ENCODE measurements around the gene OR6X1.

The OR6X1 gene, protein sequence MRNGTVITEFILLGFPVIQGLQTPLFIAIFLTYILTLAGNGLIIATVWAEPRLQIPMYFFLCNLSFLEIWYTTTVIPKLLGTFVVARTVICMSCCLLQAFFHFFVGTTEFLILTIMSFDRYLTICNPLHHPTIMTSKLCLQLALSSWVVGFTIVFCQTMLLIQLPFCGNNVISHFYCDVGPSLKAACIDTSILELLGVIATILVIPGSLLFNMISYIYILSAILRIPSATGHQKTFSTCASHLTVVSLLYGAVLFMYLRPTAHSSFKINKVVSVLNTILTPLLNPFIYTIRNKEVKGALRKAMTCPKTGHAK

DNA sequence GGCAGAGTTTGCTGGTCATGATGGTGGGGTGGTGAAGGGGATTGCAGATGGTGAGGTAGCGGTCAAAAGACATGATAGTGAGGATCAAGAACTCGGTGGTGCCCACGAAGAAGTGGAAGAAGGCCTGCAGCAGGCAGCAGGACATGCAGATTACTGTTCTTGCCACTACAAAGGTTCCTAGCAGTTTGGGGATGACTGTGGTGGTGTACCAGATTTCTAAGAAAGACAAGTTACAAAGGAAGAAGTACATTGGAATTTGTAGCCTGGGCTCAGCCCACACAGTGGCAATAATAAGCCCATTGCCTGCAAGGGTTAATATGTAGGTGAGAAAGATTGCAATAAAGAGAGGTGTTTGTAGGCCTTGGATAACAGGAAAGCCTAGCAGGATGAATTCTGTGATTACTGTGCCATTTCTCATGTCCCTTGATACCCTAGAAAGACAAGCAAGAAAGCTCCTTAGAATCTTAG is at the start of gene OR6X1:
Gene OR6X1, minus strand, starts transcription at position 418 of the 468 bp plus-strand sequence. Its CDS starts 0 bp downstream, at position 418.
- no peak for DNase-seq (ENCODE audit: low read depth)

DNA sequence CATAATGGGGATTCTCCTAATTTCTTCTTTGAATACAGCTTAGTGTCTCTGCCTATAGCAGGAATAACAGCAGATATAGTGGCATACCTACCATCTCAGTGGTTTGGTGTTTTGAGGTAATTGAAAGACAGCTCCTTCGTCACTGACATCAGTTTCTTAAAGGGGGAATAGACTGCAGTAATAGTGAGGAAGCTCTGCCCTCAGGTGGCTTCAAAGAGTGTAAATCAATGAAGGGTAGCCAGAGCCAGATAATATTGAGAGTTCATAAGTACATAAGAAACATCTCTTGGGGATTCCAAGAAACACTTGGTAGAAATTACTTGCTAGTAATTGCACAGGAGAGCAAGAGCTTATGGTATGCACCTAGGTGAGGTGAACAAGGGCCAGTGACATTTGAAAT is 47.4 kb upstream of the OR6X1 start:
- no peak for DNase-seq (ENCODE audit: low read depth)

DNA sequence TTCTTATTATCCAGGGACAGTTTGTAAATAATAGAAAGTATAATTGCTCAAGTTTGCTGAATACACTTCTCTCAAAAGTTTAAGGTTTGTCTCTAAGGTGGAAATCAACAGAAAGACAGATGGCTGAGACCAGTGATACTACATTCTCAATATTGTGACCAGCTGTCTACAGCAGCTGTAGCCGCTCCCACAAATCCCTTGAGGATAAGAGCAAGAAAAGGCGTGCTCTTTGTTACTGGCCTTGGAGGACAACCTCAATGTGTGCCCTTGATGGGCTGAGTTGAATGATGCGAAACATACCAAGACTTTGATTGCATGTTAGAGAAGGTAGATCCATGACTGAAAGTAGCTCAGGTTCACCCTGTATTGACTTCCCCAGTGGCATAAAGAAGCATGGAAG is 45.7 kb upstream of the OR6X1 start:
- DNase-seq (ENCODE audit: low read depth): no peak

DNA sequence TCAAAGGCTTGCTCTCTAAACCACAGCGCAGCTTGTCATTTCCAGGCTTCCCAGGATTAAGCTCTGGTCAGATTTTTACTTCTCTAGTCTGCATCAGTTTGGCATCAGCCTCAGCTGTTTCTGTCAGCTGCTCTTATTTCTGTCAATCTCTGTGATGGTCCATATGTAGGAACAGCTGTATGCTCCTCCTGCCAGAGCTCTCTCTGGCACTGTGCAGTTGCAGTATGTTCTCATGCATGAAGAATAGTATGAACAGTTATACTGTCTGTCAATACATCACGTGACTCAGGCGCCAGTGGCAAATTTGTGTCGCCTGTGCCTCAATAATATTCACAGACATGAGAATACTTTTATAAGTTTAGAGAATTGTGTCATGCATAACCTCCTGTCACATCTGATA is 45.1 kb upstream of the OR6X1 start:
- DNase-seq (ENCODE audit: low read depth): no peak

DNA sequence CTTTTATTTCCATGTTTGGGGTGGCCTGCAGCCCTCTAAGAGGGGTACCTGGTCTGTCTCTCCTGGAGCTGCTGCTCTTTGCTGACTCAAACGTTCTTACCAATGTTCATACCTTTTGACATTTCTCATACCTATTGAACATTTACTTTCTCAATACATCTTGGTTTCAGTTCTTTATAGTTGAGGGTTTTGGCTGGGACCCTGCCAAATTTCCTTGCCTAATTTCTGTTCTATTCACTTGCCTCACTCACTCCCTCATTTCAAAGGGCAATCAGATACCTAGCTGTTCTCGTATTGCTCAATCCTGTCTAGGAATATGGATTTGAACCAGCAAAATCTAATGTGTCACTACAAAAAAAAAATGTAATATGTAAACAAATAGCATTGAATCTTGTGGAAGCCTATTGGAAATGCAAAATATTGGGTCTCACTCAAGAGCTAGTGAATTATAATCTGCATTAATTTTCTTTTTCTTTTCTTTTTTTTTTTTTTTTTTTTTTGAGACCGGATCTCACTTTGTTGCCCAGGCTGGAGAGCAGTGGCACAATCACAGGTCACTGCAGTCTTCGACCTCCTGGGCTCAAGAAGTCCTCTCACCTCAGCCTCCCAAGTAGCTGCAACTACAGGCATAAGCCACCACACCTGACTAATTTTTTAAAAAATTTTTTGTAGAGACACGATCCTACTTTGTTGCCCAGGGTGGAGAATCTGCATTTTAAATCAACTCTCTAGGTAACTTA is 44.4 kb upstream of the OR6X1 start:
- DNase-seq (ENCODE audit: low read depth): no peak

DNA sequence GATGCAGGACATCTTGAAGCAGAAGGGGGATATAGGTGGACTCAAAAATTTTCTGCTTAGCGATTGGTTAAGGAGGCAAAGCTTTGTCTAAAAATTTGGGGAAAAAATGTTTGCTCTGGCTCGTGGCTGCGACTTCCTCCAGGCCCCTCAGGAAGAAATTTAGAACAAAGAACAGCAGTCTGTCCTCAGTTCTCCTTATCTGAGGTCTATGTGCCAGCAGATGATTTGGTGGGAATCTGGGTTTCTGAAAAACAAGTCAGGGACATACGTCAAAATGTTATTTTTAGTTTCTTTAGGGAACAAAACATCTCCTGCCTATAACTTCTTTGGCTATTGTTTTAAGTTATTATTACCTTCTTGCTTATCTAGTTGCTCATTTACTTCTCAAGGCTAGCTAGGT is 43.8 kb upstream of the OR6X1 start:
- DNase-seq (ENCODE audit: low read depth): no peak

DNA sequence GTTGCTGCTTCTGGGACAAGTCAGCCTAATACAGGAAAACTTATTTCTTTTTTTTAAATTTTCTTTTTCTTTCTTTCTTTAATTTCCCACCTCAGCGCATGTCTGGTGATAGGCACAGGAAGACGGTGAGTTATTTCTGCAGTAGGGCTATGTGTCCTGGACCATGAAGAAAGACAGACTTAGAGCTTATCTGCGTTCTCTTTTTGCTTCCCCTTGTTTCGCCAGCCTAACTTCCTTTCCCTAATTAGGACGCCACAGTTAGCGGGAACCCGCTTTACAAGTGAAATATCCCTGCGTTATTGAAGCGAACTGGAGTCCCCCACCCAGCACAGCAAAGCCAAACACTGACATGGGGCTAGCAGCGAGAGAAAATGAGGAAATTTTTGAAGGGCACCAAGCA is 43.2 kb upstream of the OR6X1 start:
- no peak for DNase-seq (ENCODE audit: low read depth)

DNA sequence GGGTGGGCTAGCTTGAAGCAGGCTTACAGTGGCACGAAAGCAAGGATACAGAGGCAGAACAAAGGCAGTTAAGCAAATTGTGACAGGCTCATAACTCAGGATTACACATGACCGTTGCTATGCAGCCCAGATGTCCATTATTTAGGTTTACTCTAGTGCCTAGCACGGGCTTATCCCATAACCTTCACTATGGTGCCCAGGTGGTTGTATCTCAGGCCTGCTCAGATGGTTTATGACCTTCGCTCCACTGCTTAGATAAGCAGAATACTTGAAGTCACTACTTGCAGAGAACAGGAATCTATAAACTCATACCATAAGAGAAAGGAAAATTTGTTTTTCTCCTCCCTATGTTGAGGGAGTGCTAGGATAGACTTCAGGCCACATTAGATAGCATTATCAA is 42.8 kb upstream of the OR6X1 start:
- DNase-seq (ENCODE audit: low read depth): no peak

DNA sequence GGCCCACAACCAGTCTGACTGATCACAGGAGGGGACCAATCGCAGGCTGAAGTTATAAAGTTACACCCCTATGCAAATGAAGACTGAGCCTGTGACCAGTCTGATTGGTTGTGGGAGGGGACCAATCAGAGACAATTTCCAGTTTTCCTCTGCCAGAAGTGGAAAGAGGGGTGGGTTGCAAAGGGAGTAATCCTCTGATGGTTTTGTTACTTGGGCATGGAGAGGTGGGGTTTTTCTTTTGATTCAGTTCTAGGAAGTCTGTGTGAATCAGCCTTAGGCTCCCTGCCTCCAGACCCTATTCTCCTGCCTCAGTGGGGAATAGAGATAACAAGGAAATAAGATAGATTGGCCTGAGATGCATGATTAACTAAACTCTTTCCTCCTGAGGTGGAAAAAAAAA is 41.9 kb upstream of the OR6X1 start:
- no peak for DNase-seq (ENCODE audit: low read depth)

DNA sequence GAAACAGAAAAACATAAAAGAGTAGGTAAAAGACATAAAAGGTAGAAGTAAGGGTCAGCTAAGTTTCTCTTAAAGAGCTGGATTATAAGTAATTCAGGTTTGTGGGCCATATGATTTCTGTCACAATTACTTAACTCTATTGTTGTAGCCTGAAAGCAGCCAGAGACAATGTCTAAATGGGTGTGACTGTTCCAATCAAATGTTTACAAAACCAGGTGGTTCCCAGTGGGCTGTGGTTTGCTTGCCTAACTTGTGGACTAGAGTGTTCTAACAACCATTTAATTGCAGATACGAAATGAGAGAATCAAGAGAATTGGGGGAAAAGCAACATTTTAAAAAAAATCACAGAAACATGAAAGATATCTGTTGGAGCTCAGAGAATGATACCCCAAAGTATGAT is 29.2 kb upstream of the OR6X1 start:
- no peak for DNase-seq (ENCODE audit: low read depth)

DNA sequence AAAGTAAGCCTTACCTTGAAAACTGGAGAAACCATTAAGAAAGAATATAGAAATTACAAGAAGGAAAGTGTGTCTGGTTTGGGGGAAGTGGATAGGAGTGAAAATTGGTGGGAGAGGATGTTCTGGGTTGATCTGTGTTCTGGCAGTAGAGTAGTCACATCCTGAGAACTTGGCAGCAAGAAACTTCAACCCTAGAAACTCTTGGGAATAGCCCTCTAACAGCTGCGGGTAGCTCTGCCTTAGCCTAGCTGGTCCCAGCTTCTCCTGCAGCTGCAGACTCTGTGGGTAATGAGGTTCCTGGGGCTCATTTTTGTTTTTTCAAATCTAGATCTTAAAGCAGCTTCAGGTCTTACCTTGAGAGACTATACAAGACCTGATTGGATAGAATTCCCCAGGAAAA is 24.2 kb upstream of the OR6X1 start:
- no peak for DNase-seq (ENCODE audit: low read depth)

DNA sequence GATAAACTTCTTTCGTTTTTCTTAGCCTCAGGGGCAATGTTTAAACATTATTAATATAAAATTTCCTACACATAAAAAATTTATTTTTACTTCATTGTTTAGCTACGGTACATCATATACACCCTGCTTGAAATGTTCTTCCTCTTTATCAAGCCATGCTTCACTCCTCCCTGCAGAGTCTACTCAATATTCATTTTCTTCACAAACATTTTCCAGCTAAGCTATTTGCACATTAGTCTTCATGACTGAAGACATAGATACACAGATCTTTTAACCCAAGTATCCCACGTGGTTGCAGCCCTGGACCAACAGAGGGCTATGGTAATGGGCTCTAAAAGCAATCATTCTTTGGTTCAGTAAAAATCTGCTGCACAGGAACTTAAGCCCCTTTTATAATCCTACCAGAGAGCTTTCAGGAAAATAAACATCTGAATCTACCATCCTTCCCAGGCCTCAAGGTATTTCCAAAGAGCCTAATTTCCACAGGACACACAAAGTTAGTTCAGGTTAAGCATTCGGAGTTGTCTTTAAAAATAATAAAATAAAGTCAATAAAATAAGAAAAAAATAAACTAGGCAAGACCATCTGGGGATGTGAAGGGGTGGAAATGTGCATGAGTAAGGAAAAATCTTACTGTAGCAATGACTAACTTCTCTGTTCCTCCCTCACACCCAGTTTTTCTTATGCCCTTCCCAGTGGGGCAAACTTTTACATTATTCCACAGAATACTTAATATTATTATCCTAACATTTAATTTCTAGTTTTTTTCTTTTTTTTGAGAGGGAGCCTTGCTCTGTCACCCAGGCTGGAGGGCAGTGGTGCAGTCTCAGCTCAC is 21.6 kb upstream of the OR6X1 start:
- DNase-seq (ENCODE audit: low read depth): no peak

DNA sequence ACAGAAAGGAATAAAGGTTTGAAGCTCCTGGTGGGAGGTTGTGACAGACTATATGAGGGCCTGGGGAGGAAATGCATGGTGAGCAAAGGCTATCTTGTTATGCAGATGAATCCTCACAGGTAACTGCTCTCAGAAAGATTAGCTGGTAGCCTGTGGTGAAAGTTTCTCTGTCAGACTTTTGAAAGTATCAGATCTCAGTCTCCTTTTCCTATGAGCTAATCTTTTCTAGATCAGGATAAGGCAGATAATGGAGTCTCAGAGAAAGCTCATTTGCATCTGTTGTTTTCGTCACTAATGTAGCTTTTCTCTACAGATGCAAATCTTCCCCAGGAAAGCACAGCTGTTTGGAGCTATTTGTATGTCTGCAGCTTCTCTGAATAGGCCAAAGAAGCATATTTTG is 21.0 kb upstream of the OR6X1 start:
- DNase-seq (ENCODE audit: low read depth): no peak

DNA sequence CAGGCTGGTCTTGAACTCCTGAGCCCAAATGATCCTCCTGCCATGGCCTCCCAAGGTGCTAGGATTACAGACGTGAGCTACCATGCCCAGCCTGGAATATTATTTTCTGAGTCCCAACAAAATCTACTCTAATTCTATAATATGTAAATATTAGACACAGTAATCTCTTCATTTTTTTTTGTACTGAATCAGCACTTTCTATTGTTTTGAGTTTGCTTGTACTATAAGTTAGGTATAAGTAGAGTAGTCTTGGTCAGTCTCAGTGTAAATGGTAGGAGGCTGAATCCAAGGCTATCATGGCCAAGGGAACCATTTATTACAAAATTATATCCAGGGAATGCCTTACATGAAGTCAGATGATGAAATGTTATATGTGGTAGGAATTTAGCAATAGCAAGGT is 19.6 kb upstream of the OR6X1 start:
- no peak for DNase-seq (ENCODE audit: low read depth)

DNA sequence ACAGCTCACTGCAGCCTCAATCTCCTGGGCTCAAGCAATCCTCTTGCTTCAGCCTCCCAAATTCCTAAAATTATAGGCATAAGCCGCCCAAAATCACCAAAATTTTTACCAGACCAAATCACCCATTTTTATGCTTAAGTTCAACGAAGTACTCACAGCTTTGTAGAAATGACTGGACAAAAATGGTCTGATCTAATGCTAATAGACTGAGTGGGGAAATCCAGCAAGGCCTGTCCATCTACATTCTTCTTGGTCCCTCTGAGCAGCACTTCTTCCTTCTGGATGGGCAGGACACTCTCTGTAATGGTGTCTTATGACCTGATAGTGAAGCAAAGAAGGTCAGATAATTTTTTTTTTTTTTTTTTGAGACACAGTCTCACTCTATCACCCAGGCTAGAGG is 18.7 kb upstream of the OR6X1 start:
- no peak for DNase-seq (ENCODE audit: low read depth)

DNA sequence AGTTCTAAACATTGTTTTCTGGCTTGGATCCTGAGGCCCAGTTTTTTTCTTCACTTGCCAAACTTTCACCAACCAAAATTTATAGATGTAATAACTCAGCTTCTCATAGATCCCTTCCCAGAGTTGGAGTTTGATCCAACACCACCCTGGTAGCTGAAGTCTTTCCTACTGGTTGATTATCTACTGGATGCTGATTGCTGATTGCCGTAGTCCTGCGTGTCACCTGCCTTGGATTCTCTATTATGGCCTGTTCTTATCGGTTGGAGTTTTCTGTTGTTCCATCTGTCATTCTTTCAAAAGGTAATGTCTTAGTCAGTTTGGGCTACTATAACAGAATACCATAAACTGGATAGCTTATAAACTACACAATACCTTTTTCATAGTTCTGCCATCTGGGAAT is 17.3 kb upstream of the OR6X1 start:
- DNase-seq (ENCODE audit: low read depth): no peak

DNA sequence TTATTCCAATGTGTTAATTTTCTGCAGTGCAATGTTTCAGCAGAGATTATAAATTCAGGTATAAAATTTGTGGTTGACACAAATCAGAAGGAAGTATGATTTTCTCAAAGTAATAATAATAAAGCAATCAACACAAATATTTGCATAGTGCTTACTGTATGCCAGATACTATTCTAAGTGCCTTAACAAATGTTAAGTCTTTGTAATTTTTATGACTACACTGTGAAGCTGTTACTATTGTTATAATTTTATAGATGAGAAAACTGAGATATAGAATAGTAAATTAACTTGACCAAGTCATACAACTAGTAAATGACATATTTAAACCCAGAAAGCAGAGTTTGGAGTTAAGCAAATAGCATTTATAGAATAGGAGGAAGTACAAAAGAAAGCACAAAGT is 16.4 kb upstream of the OR6X1 start:
- DNase-seq (ENCODE audit: low read depth): no peak

DNA sequence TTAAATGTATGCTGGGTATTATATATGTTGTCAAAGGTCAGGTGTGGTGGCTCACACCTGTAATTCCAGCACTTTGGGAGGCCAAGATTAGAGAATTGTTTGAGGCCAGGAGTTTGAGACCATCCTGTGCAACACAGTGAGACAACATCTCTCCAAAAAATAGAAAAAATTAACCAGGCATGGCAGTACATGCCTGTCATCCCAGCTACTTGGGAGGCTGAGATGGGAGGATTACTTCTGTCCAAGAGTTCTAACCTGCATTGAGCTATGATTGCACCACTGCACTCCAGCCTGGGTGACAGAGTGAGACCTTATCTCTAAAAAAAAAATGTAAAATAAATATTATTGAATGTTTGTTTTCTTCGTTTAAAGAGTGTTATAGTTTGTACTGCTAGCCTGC is 11.3 kb upstream of the OR6X1 start:
- no peak for DNase-seq (ENCODE audit: low read depth)

DNA sequence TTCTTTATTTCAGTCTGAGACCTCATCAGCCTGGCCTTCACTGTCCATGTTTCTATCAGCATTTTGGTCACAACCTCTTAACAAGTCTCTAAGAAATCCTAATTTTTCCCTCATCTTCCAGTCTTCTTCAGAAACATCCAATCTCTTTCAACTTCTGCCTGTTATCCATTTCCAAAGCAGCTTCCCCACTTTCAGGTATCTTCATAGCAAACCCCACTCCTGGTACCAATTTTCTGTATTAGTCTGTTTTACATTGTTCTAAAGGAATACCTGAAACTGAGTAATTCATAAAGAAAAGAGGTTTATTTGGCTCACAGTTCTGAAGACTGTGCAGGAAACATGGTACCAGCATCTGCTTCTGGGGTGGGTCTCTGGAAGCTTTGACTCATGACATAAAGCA is 8.1 kb upstream of the OR6X1 start:
- no peak for DNase-seq (ENCODE audit: low read depth)

DNA sequence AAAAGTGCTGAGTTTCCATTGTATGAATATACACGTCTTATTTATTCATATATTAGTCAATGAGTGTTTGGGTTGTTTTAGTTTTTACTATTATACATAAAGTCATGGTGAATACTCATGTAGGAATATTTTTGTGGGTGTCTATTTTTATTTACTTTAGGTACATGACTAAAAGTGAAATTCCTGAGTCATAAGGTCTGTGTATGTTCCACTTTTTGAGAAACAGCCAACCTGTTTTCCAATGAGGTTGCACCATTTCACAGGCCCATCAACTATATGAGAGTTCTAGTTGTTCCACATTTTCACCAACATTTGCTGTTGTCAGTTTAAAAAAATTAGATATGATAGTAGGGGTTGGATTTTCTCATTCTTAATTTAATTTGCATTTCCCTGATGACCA is 6.6 kb upstream of the OR6X1 start:
- no peak for DNase-seq (ENCODE audit: low read depth)

DNA sequence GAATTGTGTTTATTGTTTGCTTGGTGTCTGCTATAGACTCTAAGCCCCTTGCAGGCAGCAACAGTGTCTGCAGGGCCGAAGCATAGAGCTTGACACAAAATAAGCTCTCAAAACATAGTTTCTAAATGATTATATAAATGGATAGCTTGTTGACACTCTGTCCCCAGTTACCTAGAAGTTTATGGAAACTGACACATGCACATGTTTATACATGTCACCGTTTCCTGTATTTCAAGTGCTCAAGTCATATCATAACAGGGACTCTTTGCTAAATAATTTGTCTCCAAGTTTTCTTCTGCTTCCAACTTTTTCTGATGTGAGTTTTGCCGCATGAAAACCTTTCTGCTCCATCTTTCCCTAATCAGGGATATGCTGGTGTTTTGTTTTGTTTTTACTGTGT is 3.7 kb upstream of the OR6X1 start:
- no peak for DNase-seq (ENCODE audit: low read depth)

DNA sequence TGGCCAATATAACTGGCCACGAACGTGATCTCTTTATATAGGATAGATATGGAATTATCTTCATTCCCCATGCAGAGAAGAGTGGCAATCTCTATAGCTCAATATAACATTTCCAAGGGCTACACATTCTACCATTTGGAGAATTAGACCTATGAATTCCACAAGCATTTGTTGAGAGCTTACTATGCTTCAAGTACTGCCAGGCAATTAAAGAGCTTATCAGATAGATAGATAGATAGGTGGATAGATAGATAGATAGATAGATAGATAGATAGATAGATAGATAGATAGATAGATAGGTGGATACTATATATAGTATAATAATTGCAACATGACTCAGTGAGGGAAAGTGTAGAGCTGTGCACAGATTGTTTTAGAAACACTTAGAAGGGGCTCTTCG is 1.5 kb upstream of the OR6X1 start:
- DNase-seq (ENCODE audit: low read depth): no peak

DNA sequence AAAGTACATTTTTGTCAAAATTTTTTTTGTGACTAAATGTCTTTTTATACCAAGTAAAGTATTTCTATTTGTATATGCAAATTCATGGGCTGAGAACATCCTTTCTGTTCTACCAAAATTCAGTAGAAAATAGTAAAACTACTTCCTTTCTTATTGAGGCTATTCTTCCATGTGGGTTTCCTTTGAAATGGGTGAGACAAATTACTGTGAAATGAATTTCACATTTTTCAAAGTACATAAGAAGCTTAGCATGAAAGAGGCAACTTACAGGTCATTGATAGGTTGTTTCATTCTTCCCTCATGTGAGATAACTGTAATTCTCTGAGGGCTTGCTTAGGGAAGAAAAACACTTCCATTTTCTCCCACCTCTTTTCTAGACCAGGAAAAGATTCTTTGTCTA is 1.0 kb upstream of the OR6X1 start:
- no peak for DNase-seq (ENCODE audit: low read depth)
